GM12873 (cell line): ENCODE measurements around the gene VGLL4.

Experiments used
- CTCF ChIP-seq: IDR thresholded peaks from 2 replicates; pipeline ENCODE4 v1.5.1; 2012; ENCODE audit warnings: low read depth, mild to moderate bottlenecking, moderate library complexity, low read length, control low read depth; ENCODE audit not compliant: insufficient read depth; ENCODE audit errors: missing control alignments

VGLL4 gene

GRCh38 chr3:11522953-11523571, 120.7 kb downstream of the VGLL4 start:
- TF ChIP-seq CTCF, result no peak

GRCh38 chr3:11522398-11522715, 121.4 kb downstream of the VGLL4 start:
- no peak for TF ChIP-seq CTCF

GRCh38 chr3:11521167-11521566, 122.5 kb downstream of the VGLL4 start:
- no peak for TF ChIP-seq CTCF

- TF ChIP-seq CTCF, result no peak
These were observed 126.1 kb downstream of the VGLL4 start for GRCh38 chr3:11517601-11518000.

- no peak for TF ChIP-seq CTCF
These were observed 129.4 kb downstream of the VGLL4 start for GRCh38 chr3:11514191-11514821.

- no peak for TF ChIP-seq CTCF
These were observed 129.9 kb downstream of the VGLL4 start for GRCh38 chr3:11513817-11514135.

- TF ChIP-seq CTCF, result no peak
These were observed 133.4 kb downstream of the VGLL4 start for GRCh38 chr3:11510356-11510755.
